GM12891 (cell line): ENCODE data around the gene RGS5.

ENCODE experiments used
- DNase-seq: peaks from one replicate; pipeline ENCODE4 v3.0.0; 2011; ENCODE audit warnings: low spot score; ENCODE audit not compliant: insufficient read length
- FAIRE-seq: peaks from 2 replicates; lab custom pipeline; 2011; peaks lifted over from hg19 to GRCh38; lab: Jason Lieb, UNC
- PAX5 ChIP-seq: IDR thresholded peaks from 2 replicates; pipeline ENCODE4 v1.6.1; 2011; ENCODE audit warnings: low read length, moderate library complexity, mild to moderate bottlenecking; ENCODE audit not compliant: insufficient read depth, severe bottlenecking
- POLR2A ChIP-seq: IDR thresholded peaks from 2 replicates; pipeline ENCODE4 v1.6.1; 2011; ENCODE audit warnings: low read depth, low read length, control low read depth
- POLR2AphosphoS5 ChIP-seq: IDR thresholded peaks from 2 replicates; pipeline ENCODE4 v1.6.1; 2011; ENCODE audit warnings: low read depth, low read length, control low read depth
- POU2F2 ChIP-seq: IDR thresholded peaks from 2 replicates; pipeline ENCODE4 v1.6.1; 2011; ENCODE audit warnings: low read depth, mild to moderate bottlenecking, control low read depth, low read length, moderate library complexity
- SPI1 ChIP-seq: IDR thresholded peaks from 2 replicates; pipeline ENCODE4 v1.6.1; 2011; ENCODE audit warnings: low read depth, low read length, control low read depth
- TAF1 ChIP-seq: IDR thresholded peaks from 2 replicates; pipeline ENCODE4 v1.6.1; 2011; ENCODE audit warnings: low read depth, low read length, control low read depth

RGS5 gene

GRCh38 chr1:163169553-163169952 is 33.2 kb downstream of the RGS5 start:
- TF ChIP-seq SPI1 (no peak), POLR2AphosphoS5 (no peak), POU2F2 (no peak), POLR2A (no peak), TAF1 (no peak), PAX5 (no peak)
- FAIRE-seq (no peak), DNase-seq (no peak)

GRCh38 chr1:163168053-163168452 is 34.7 kb downstream of the RGS5 start:
- no peak for DNase-seq
- TF ChIP-seq POLR2A (no peak), POU2F2 (no peak), PAX5 (no peak), POLR2AphosphoS5 (no peak), SPI1 (no peak), TAF1 (no peak)
- FAIRE-seq, result no peak

GRCh38 chr1:163166886-163167555 is 35.7 kb downstream of the RGS5 start:
- TF ChIP-seq SPI1 (no peak), POLR2AphosphoS5 (no peak), PAX5 (no peak), TAF1 (no peak), POLR2A (no peak), POU2F2 (no peak)
- DNase-seq, result no peak

GRCh38 chr1:163165119-163165518 is 37.6 kb downstream of the RGS5 start:
- DNase-seq, result no peak
- TF ChIP-seq SPI1 (no peak), POLR2AphosphoS5 (no peak)
- no peak for FAIRE-seq

More at GRCh38 chr1:163166886-163167555, 35.7 kb downstream of the RGS5 start:
- FAIRE-seq, result no peak

GRCh38 chr1:163163881-163164582 is 38.7 kb downstream of the RGS5 start:
- FAIRE-seq, result no peak
- DNase-seq, result no peak
- TF ChIP-seq PAX5 (no peak), POU2F2 (no peak), POLR2AphosphoS5 (no peak), POLR2A (no peak)

GRCh38 chr1:163163163-163163562 is 39.6 kb downstream of the RGS5 start:
- FAIRE-seq (no peak), DNase-seq (no peak)
- TF ChIP-seq POU2F2 (no peak), SPI1 (no peak), PAX5 (no peak), TAF1 (no peak), POLR2A (no peak), POLR2AphosphoS5 (no peak)

- TF ChIP-seq PAX5, result no peak
- TF ChIP-seq TAF1, result no peak
- no peak for TF ChIP-seq POLR2A
- no peak for TF ChIP-seq SPI1
- no peak for TF ChIP-seq POLR2AphosphoS5
- no peak for FAIRE-seq
- DNase-seq, result no peak
These were observed 40.3 kb downstream of the RGS5 start for GRCh38 chr1:163162381-163162914.

- TF ChIP-seq TAF1 (no peak), POLR2A (no peak), PAX5 (no peak), POLR2AphosphoS5 (no peak), POU2F2 (no peak), SPI1 (no peak)
- FAIRE-seq, result no peak
- DNase-seq, result no peak
These were observed 40.9 kb downstream of the RGS5 start for GRCh38 chr1:163161841-163162240.

- no peak for TF ChIP-seq POLR2AphosphoS5
- FAIRE-seq (no peak), DNase-seq (no peak)
These were observed 41.4 kb downstream of the RGS5 start for GRCh38 chr1:163161337-163161736.

GRCh38 chr1:163155606-163156005 is 47.1 kb downstream of the RGS5 start:
- TF ChIP-seq TAF1 (no peak), SPI1 (no peak), PAX5 (no peak), POLR2AphosphoS5 (no peak), POU2F2 (no peak), POLR2A (no peak)
- DNase-seq (no peak), FAIRE-seq (no peak)
